OCI-LY1 (cell line): Measurements from ENCODE around the gene LMX1B.

ENCODE experiments used
- EZH2 ChIP-seq: fragments of 200-600 bp; sonication (generic), shearing (Covaris generic); IDR thresholded peaks from 2 replicates; pipeline ENCODE4 v1.8.0; 2017; ENCODE audit warnings: borderline replicate concordance, mixed run types, mild to moderate bottlenecking, antibody characterized with exemption, low read length, moderate library complexity, mixed read lengths
- TF ChIP-seq, protein P1 (sequence below): fragments of 200-600 bp; sonication (generic), shearing (Covaris generic); IDR thresholded peaks from 2 replicates; pipeline ENCODE4 v1.5.1; 2017; ENCODE audit warnings: mild to moderate bottlenecking, antibody characterized with exemption, low read length, moderate library complexity, mixed read lengths

DNA sequence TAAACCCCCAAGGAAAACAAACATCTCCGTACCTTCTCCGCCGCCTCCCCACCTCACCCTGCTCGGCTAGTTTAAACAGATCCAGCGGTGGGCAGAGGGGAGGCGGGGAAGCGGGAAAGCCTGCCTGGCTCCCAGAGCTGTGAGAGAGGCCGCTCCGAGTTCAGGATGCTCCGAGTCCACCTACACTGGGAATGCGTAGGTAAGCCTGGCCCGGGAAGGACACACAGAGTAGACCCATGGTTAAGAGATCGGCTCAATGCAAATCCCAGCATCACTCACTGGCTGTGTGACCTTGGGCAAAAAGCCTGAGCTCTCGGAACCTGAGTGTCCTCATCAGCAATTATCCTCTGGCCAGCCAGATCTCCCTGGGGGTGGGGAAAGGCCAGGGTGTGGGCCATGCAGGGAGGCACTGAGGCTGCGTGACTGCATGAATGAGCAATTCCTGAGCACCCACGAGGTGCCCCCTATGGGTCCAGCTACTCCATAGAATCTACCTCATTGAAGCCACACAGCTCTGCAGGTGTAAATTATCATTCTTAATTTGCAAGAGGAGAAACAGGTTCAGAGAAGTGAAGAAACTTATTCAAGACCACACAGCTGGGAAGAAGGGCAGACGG lies 30.5 kb upstream of the LMX1B start:
- TF ChIP-seq EZH2, result no peak
- TF ChIP-seq, protein P1, sequence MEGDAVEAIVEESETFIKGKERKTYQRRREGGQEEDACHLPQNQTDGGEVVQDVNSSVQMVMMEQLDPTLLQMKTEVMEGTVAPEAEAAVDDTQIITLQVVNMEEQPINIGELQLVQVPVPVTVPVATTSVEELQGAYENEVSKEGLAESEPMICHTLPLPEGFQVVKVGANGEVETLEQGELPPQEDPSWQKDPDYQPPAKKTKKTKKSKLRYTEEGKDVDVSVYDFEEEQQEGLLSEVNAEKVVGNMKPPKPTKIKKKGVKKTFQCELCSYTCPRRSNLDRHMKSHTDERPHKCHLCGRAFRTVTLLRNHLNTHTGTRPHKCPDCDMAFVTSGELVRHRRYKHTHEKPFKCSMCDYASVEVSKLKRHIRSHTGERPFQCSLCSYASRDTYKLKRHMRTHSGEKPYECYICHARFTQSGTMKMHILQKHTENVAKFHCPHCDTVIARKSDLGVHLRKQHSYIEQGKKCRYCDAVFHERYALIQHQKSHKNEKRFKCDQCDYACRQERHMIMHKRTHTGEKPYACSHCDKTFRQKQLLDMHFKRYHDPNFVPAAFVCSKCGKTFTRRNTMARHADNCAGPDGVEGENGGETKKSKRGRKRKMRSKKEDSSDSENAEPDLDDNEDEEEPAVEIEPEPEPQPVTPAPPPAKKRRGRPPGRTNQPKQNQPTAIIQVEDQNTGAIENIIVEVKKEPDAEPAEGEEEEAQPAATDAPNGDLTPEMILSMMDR, result no peak
